Endothelial cell of umbilical vein (primary cell): Measurements from ENCODE around the gene COPZ2. TPM values are rescaled to one million over a fixed set of nuclear protein-coding genes. Genes with fewer than 3 reads are reported as not detected.

Experiments used
- BruUV-seq: library from RNA; stranded (reverse); fragments of 400-500 nt; replicated peaks from 2 replicates; lab custom pipeline; 2021; lab: Mats Ljungman, UMichigan
- CTCF ChIA-PET: fragments of 300-600, 350-600 bp; sonication (Branson Sonifier 250); formaldehyde crosslinking; loops from one replicate; lab custom pipeline; 2021; ENCODE audit warnings: antibody characterized with exemption, inconsistent platforms; lab: Charles Lee
- POLR2A ChIA-PET: fragments of 300-600, 350-600 bp; sonication (Branson Sonifier 250); formaldehyde crosslinking; loops from one replicate; lab custom pipeline; 2021; ENCODE audit warnings: antibody characterized with exemption, inconsistent platforms; lab: Charles Lee
- DNase-seq: peaks from one replicate; pipeline ENCODE4 v3.0.0-alpha.2; 2011; ENCODE audit warnings: low read depth, low spot score
- FAIRE-seq: peaks from 2 replicates; lab custom pipeline; 2011; peaks lifted over from hg19 to GRCh38; lab: Jason Lieb, UNC
- H2AFZ ChIP-seq: 2 replicates; pipeline ENCODE4 v1.6.0; 2012; ENCODE audit warnings: low read depth, low read length, control low read depth, inconsistent platforms
- H3K27ac ChIP-seq: 2 replicates; pipeline ENCODE4 v1.5.1; 2011; ENCODE audit warnings: low read depth, mild to moderate bottlenecking, control low read depth, low read length, moderate library complexity; ENCODE audit not compliant: insufficient read depth
- H3K27me3 ChIP-seq, 2 experiments: 2 replicates each; pipeline versions ENCODE4 v1.6.0 to v1.6.1; 2011; ENCODE audit warnings: low read length in 2 of 2, mixed read lengths in 1 of 2; ENCODE audit not compliant: control insufficient read depth in 2 of 2, insufficient read depth in 2 of 2
- H3K36me3 ChIP-seq, 2 experiments: 2 replicates in 1 of 2; 3 replicates in 1 of 2; pipeline ENCODE4 v1.5.1; 2011; ENCODE audit warnings: low read length in 2 of 2, mild to moderate bottlenecking in 1 of 2, moderate library complexity in 1 of 2; ENCODE audit not compliant: control insufficient read depth in 2 of 2, insufficient read depth in 2 of 2; ENCODE audit errors: extremely low read depth in 1 of 2
- H3K4me1 ChIP-seq: 3 replicates; pipeline ENCODE4 v1.5.1; 2011; ENCODE audit warnings: mild to moderate bottlenecking, low read length; ENCODE audit not compliant: control insufficient read depth, insufficient read depth; ENCODE audit errors: extremely low read depth
- H3K4me2 ChIP-seq: 2 replicates; pipeline ENCODE4 v1.6.1; 2011; ENCODE audit warnings: low read length, control low read depth, mixed read lengths; ENCODE audit not compliant: insufficient read depth
- H3K4me3 ChIP-seq, 3 experiments: fragments of 200-600 bp in 1 of 3; sonication (generic), shearing (Covaris generic) in 1 of 3; replicated peaks in 1 of 3; 2 replicates each; pipeline ENCODE4 v1.5.1; 2011 to 2016; ENCODE audit warnings: control low read depth in 3 of 3, low read length in 3 of 3, mild to moderate bottlenecking in 2 of 3, inconsistent platforms in 1 of 3, low read depth in 1 of 3, moderate library complexity in 1 of 3; ENCODE audit not compliant: insufficient read depth in 1 of 3
- H3K79me2 ChIP-seq: 2 replicates; pipeline ENCODE4 v1.6.0; 2012; ENCODE audit warnings: low read length, inconsistent platforms; ENCODE audit not compliant: control insufficient read depth, insufficient read depth
- H3K9ac ChIP-seq: replicated peaks from 2 replicates; pipeline ENCODE3; 2011; ENCODE audit warnings: low read length, control low read depth; ENCODE audit not compliant: insufficient read depth; ENCODE audit errors: extremely low read depth
- H3K9me1 ChIP-seq: replicated peaks from 3 replicates; pipeline ENCODE4 v1.6.0; 2011; ENCODE audit warnings: mild to moderate bottlenecking, low read length; ENCODE audit not compliant: control insufficient read depth, insufficient read depth; ENCODE audit errors: extremely low read depth
- H3K9me3 ChIP-seq: replicated peaks from 2 replicates; pipeline ENCODE4 v1.5.1; 2012; ENCODE audit warnings: low read length, inconsistent platforms; ENCODE audit not compliant: control insufficient read depth, insufficient read depth
- H4K20me1 ChIP-seq: replicated peaks from 2 replicates; pipeline ENCODE3; 2011; ENCODE audit warnings: mild to moderate bottlenecking, low read length; ENCODE audit not compliant: control insufficient read depth, insufficient read depth; ENCODE audit errors: extremely low read depth
- EZH2 ChIP-seq: IDR thresholded peaks from 2 replicates; pipeline ENCODE4 v1.6.1; 2012; ENCODE audit warnings: borderline replicate concordance, low read depth, mild to moderate bottlenecking, moderate library complexity, low read length, inconsistent platforms; ENCODE audit not compliant: severe bottlenecking
- FOS ChIP-seq: IDR thresholded peaks from 2 replicates; pipeline ENCODE4 v1.6.1; 2011; ENCODE audit warnings: mild to moderate bottlenecking, low read length, moderate library complexity, borderline replicate concordance; ENCODE audit not compliant: insufficient read depth
- GATA2 ChIP-seq: IDR thresholded peaks from 2 replicates; pipeline ENCODE4 v1.7.0; 2011; ENCODE audit warnings: low read depth, mild to moderate bottlenecking, moderate library complexity, mixed read lengths, low read length; ENCODE audit not compliant: insufficient read length, insufficient read depth
- JUN ChIP-seq: IDR thresholded peaks from 2 replicates; pipeline ENCODE4 v1.6.1; 2011; ENCODE audit warnings: borderline replicate concordance, low read depth; ENCODE audit not compliant: insufficient read length, insufficient read depth
- MYC ChIP-seq: IDR thresholded peaks from one replicate; pipeline ENCODE4 v1.6.1; 2011; ENCODE audit warnings: mild to moderate bottlenecking, low read depth, low read length
- POLR2A ChIP-seq: IDR thresholded peaks from 2 replicates; pipeline ENCODE4 v1.6.1; 2012; ENCODE audit warnings: low read depth, mild to moderate bottlenecking, control low read depth, low read length
- POLR2AphosphoS5 ChIP-seq: IDR thresholded peaks from 2 replicates; pipeline ENCODE4 v1.6.1; 2012; ENCODE audit warnings: low read depth, mild to moderate bottlenecking, control low read depth, low read length, moderate library complexity; ENCODE audit not compliant: insufficient read depth
- dilution Hi-C: fragments of 300-500 bp; cut with MboI; formaldehyde crosslinking; loops from one replicate; pipeline ENCODE4 v1.15.0; 2019; ENCODE audit warnings: low sequenced_read_pairs; ENCODE audit not compliant: extremely low pct_ligation_motif_present
- intact Hi-C: fragments of 100-400 bp; cut with micrococcal nuclease; formaldehyde crosslinking; loops from one replicate; pipeline ENCODE4 v1.10.0; 2022
- polyA plus RNA-seq, 4 experiments: library from polyadenylated mRNA; depleted of rRNA in 3 of 4; stranded (reverse) in 3 of 4; unstranded in 1 of 4; fragments of >200 nt; gene quantifications; 2 replicates each; pipeline versions ENCODE4 v1.2.1 to v1.2.3, GENCODE V29; 2011 to 2012; ENCODE audit warnings: missing spikeins in 1 of 4
- total RNA-seq: library from RNA; stranded (reverse); gene quantifications from 2 replicates; pipeline ENCODE4 v1.2.3, GENCODE V29; 2021
- TF ChIP-seq, protein P1 (sequence below), 2 donors: IDR thresholded peaks; 1 replicate in 1 of 2; 2 replicates in 1 of 2; pipeline ENCODE4 v1.5.1; 2011; ENCODE audit warnings: low read length in 2 of 2, mild to moderate bottlenecking in 2 of 2, moderate library complexity in 2 of 2, control low read depth in 1 of 2, inconsistent platforms in 1 of 2, low read depth in 1 of 2; ENCODE audit not compliant: insufficient read depth in 1 of 2; ENCODE audit errors: extremely low read depth in 1 of 2
- TF ChIP-seq, protein P2 (sequence below): IDR thresholded peaks from 2 replicates; pipeline ENCODE4 v1.6.1; 2011; ENCODE audit not compliant: insufficient read depth, insufficient read length

The COPZ2 gene
- total and polyA plus RNA-seq, 2 donors (not counting 3 experiments of a cell fraction or from before 2014, with no cell fraction given), result 16.3 to 28.1 TPM

DNA sequence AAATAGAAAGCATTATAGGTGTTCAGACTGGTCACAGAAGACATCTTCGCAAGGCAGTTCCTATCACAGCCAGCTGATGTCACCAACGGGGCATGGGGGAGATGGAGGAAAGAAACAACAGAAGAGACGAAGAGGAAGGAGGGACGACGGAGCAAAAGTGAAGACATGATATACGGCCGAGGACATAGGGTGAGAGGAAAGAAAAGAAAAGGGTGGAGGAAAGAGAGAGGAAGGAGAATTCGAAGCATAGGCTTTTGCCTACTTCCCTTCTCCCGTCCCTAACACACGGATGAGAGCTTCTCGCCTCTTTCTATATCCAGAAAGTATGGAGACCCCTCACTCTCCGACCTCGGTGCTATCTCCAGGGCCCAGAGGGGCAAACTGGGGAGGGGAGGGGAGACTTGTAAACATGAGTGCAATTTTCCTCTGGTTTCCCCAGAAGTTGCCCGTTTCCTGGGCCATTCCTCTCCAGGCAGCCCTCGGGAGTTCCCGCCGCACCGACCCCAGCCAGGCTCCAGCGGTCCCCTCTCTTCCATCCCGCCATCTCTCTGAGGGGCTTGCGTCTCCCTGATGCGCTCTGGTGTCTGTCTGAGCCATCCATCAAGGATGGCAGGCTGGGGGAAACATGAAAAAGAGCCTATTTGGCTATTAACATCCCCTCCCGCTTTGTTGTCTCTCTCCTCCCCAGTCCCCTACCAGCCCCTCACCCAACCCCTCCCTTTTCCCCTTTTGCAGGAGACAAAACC, 26.0 kb downstream of the COPZ2 start:
- Histone ChIP-seq H3K4me2 (peak overlapping the region; percentile 87), H3K4me1 (peaks cover 9% of the 10 kb centered on the region), H4K20me1 (no peaks in the 10 kb centered on the region), H3K27me3 (peaks cover 0 to 2% of the 10 kb centered on the region in 2 experiments), H3K9me1 (no peaks in the 10 kb centered on the region), H3K27ac (no peak overlapping the region), H3K9me3 (no peaks in the 10 kb centered on the region), H2AFZ (peak overlapping the region; percentile 91), H3K4me3 (peak overlapping the region; percentile 31 to 64 (median 61)), H3K36me3 (no peaks in the 10 kb centered on the region), H3K9ac (peak overlapping the region; percentile 1), H3K79me2 (no peaks in the 10 kb centered on the region)
- DNase-seq (peak; percentile 43), FAIRE-seq (peak; percentile 65)
- no TSS peak for BruUV-seq
- dilution Hi-C loops (no loop called here), intact Hi-C loops (loop anchor here (5.0 kb wide), 1 partner anchor 169 kb away; the partner anchor contains the start of gene SCRN2)
- CTCF ChIA-PET, result interaction anchor here (0.8 to 2.9 kb wide), 22 partner anchors 9 to 601 kb away, joined by 3 to 27 read pairs (median 5); partner anchors contain the start of gene CDK5RAP3
- POLR2A ChIA-PET, result interaction anchor here (1.4 kb wide), 1 partner anchor 9 kb away, joined by 5 read pairs; no protein-coding TSS in a partner anchor
- no peak for TF ChIP-seq POLR2A
- TF ChIP-seq, protein P1, sequence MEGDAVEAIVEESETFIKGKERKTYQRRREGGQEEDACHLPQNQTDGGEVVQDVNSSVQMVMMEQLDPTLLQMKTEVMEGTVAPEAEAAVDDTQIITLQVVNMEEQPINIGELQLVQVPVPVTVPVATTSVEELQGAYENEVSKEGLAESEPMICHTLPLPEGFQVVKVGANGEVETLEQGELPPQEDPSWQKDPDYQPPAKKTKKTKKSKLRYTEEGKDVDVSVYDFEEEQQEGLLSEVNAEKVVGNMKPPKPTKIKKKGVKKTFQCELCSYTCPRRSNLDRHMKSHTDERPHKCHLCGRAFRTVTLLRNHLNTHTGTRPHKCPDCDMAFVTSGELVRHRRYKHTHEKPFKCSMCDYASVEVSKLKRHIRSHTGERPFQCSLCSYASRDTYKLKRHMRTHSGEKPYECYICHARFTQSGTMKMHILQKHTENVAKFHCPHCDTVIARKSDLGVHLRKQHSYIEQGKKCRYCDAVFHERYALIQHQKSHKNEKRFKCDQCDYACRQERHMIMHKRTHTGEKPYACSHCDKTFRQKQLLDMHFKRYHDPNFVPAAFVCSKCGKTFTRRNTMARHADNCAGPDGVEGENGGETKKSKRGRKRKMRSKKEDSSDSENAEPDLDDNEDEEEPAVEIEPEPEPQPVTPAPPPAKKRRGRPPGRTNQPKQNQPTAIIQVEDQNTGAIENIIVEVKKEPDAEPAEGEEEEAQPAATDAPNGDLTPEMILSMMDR (IDR thresholded peaks at IDR 0.05; ENCODE audit: extremely low read depth in 1 of 2, insufficient read depth in 1 of 2, low read depth in 1 of 2, low read length in 2 of 2), result peak; percentile 36 to 49

DNA sequence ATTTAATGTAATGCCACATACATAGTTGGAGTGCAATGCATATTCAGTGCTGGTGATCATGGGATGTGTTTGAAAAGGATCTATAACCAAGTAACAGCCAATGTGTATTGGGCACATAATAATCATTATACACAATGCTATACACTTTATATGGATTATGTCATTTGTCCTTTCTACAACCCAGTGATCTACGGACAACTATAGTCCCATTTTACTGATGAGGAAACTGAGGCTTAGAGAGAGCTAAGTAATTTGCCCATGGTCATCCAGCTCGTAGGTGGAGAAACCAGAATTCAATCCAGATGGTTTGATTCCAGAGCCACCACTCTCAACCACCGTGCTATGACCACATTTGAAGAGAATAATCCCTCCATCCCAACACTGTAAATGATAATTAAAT, 27.4 kb downstream of the COPZ2 start:
- Histone ChIP-seq H3K9me3 (no peaks in the 10 kb centered on the region), H3K27me3 (peaks cover 0 to 2% of the 10 kb centered on the region in 2 experiments), H3K9ac (no peak overlapping the region), H4K20me1 (no peaks in the 10 kb centered on the region), H2AFZ (no peak overlapping the region), H3K4me1 (peaks cover 11% of the 10 kb centered on the region), H3K4me3 (no peak overlapping the region), H3K4me2 (no peak overlapping the region), H3K27ac (no peak overlapping the region), H3K36me3 (no peaks in the 10 kb centered on the region), H3K9me1 (no peaks in the 10 kb centered on the region), H3K79me2 (no peaks in the 10 kb centered on the region)
- FAIRE-seq (no peak), DNase-seq (no peak)
- intact Hi-C loops (loop anchor here (5.0 kb wide), 1 partner anchor 168 kb away; the partner anchor contains the start of gene SCRN2), dilution Hi-C loops (no loop called here)
- BruUV-seq, result no TSS peak
- TF ChIP-seq POLR2AphosphoS5, result no peak
- no peak for TF ChIP-seq FOS
- no peak for TF ChIP-seq GATA2
- TF ChIP-seq, protein P2, sequence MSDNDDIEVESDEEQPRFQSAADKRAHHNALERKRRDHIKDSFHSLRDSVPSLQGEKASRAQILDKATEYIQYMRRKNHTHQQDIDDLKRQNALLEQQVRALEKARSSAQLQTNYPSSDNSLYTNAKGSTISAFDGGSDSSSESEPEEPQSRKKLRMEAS, result no peak
- TF ChIP-seq, protein P1 (IDR thresholded peaks at IDR 0.05; ENCODE audit: extremely low read depth in 1 of 2, insufficient read depth in 1 of 2, low read depth in 1 of 2, low read length in 2 of 2), result no peak
- TF ChIP-seq POLR2A, result no peak
- TF ChIP-seq JUN, result no peak
- TF ChIP-seq MYC, result no peak
- no peak for TF ChIP-seq EZH2
- ChIA-PET CTCF (interaction anchor here (1.0 to 2.9 kb wide), 6 partner anchors 11 to 63 kb away, joined by 3 to 27 read pairs (median 9); partner anchors contain the start of gene CDK5RAP3), POLR2A (interaction anchor here (0.7 to 1.4 kb wide), 2 partner anchors 8 to 15 kb away, joined by 5 read pairs; no protein-coding TSS in a partner anchor)
